NT2/D1 (cell line): ENCODE measurements around the gene TSEN2.
"Not testable (repeated sequence)": the region's sequence is repeated elsewhere in the genome, so short reads cannot be mapped to it uniquely, and the experiment has no call there.

Experiments
- DNase-seq: peaks from one replicate; pipeline ENCODE4 v3.0.0-alpha.2; 2011; ENCODE audit warnings: low read depth, low spot score
- H3K27me3 ChIP-seq: 2 replicates; pipeline ENCODE4 v1.6.0; 2011; ENCODE audit warnings: mild to moderate bottlenecking; ENCODE audit not compliant: insufficient read length, insufficient read depth
- H3K36me3 ChIP-seq: 2 replicates; pipeline ENCODE4 v1.6.1; 2011; ENCODE audit warnings: mild to moderate bottlenecking, low read length, mixed read lengths; ENCODE audit not compliant: insufficient read depth, insufficient read length
- H3K4me1 ChIP-seq: 2 replicates; pipeline ENCODE4 v1.5.1; 2011; ENCODE audit not compliant: insufficient read depth, insufficient read length
- H3K4me3 ChIP-seq: 2 replicates; pipeline ENCODE4 v1.5.1; 2011; ENCODE audit warnings: low read depth; ENCODE audit not compliant: insufficient read length
- H3K9ac ChIP-seq: 2 replicates; pipeline ENCODE4 v1.6.0; 2011; ENCODE audit warnings: low read depth; ENCODE audit not compliant: insufficient read length
- H3K9me3 ChIP-seq: 2 replicates; pipeline ENCODE4 v1.5.1; 2011; ENCODE audit warnings: mild to moderate bottlenecking, low read length; ENCODE audit not compliant: insufficient read depth
- SUZ12 ChIP-seq: IDR thresholded peaks from 2 replicates; pipeline ENCODE4 v1.6.1; 2011; ENCODE audit not compliant: insufficient read length, insufficient read depth; ENCODE audit errors: extremely low read depth
- YY1 ChIP-seq: IDR thresholded peaks from 2 replicates; pipeline ENCODE4 v1.6.1; 2011; ENCODE audit not compliant: insufficient read length, insufficient read depth
- ZNF274 ChIP-seq: IDR thresholded peaks from 2 replicates; pipeline ENCODE4 v1.6.1; 2011; ENCODE audit warnings: mild to moderate bottlenecking, low read depth, low read length

Gene TSEN2

DNA sequence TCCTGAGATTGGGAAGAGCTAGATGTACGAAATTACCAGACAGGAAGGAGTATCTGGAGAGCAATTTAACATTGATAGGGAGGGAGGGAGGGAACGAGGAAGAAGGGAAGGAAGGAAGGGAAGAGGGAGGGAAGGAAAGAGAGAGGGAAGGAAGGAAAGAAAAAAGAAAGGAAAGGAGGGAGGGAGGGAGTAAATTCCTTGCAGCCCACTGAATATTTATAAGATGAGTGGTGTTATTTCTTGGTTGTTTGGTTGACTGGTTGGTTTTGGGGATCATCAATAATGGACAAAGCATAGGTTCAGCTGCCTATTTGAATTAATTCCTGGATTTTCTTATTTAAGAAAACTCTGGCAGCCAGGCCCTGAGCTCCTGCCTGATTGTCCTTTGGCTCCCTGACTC lies 15.5 kb upstream of the TSEN2 start:
- H3K9ac ChIP-seq = no peak overlapping the region

DNA sequence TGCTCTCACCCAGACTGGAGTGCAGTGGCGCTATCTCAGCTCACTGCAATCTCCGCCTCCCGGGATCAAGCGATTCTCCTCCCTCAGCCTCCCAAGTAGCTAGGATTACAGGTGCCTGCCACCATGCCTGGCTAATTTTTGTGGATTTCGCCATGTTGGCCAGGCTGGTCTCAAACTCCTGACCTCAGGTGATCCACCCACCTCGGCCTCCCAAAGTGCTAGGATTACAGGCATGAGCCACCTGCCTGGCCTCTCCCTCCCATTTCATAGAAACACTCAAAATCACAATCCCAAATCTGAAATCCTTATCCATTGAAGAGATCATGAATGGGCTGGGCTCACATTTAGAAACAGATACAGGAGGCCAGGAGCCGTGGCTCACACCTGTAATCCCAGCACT lies 15.1 kb upstream of the TSEN2 start:
- DNase-seq, H3K9ac ChIP-seq: not testable (repeated sequence)

More for the DNA sequence above, 15.5 kb upstream of the TSEN2 start:
- no peaks in the 10 kb centered on the region for H3K9me3 ChIP-seq
- no peak for TF ChIP-seq SUZ12
- TF ChIP-seq YY1 = no peak
- no peak for TF ChIP-seq ZNF274
- DNase-seq = no peak
- no peaks in the 10 kb centered on the region for H3K36me3 ChIP-seq
- H3K4me1 ChIP-seq = peaks cover 6% of the 10 kb centered on the region
- H3K4me3 ChIP-seq = no peak overlapping the region
- peaks cover 2% of the 10 kb centered on the region for H3K27me3 ChIP-seq

DNA sequence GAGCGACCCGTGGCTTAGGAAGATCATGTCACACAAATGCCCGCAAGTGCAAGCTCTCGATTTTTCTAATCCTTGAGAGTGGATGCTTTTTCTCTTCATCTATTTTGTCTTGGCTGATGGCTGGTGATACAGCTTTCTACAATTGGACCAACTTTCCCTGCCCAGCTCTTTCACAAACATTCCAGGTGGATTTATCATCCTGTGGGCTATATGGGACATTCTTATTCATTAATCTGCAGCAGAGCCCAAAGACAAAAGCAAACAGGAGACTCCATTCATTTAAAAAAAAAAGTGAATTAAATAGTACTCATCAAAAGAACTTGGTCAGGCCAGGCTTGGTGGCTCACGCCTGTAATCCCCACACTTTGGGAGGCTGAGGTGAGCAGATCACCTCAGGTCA lies 14.2 kb upstream of the TSEN2 start:
- TF ChIP-seq ZNF274 (no peak), YY1 (no peak), SUZ12 (no peak)
- Histone ChIP-seq H3K9me3 (no peaks in the 10 kb centered on the region), H3K27me3 (peaks cover 2% of the 10 kb centered on the region), H3K4me1 (peaks cover 9% of the 10 kb centered on the region), H3K9ac (no peak overlapping the region), H3K4me3 (no peak overlapping the region), H3K36me3 (no peaks in the 10 kb centered on the region)
- DNase-seq = no peak

More for the DNA sequence above, 15.1 kb upstream of the TSEN2 start:
- H3K36me3 ChIP-seq, H3K4me1 ChIP-seq, H3K9me3 ChIP-seq, H3K27me3 ChIP-seq, H3K4me3 ChIP-seq: not testable (repeated sequence)

DNA sequence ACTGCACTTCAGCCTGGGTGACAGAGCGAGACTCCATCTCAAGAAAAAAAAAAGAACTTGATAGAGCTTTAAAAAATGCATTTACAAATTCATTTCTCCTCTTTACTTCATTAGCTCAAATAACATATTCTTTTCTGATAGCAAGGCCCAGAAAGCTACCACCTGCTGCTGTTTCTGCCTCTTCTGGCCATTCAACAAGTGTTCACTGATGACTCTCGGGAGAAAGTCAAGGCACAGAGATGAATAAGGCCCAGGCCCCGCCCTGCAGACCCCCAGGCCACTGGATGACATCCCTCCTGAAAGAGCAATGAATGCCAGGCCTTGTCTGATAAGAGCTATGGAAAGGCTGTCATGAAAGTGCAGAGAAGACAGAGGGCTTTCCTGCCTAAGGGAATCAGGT lies 13.6 kb upstream of the TSEN2 start:
- peaks cover 2% of the 10 kb centered on the region for H3K27me3 ChIP-seq
- no peak overlapping the region for H3K9ac ChIP-seq
- TF ChIP-seq SUZ12 = no peak
- TF ChIP-seq ZNF274 = no peak
- TF ChIP-seq YY1 = no peak
- H3K9me3 ChIP-seq = no peaks in the 10 kb centered on the region
- peaks cover 9% of the 10 kb centered on the region for H3K4me1 ChIP-seq
- H3K4me3 ChIP-seq = no peak overlapping the region
- no peaks in the 10 kb centered on the region for H3K36me3 ChIP-seq
- DNase-seq = no peak

DNA sequence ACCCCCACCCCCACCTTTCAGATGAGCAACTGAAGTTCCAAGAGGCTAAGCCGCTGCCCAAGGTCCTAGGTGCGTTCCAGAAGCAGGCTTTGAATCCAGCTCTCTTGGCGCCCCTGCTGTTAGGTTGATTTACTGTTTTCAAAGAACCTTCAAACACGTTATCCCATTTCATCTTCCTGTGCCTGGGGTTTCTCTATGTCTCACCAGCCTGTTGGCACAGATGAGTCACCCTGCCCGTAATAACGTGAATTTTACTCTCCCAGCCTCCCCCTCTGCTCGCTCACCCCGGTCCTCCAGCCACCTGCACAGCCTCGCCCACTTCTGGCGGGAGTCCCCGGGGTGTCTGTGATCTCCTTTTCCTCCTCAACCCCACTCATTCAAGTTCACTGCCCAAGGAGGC lies 13.0 kb upstream of the TSEN2 start:
- Histone ChIP-seq H3K9ac (no peak overlapping the region), H3K9me3 (no peaks in the 10 kb centered on the region), H3K36me3 (no peaks in the 10 kb centered on the region), H3K4me3 (no peak overlapping the region), H3K27me3 (peaks cover 2% of the 10 kb centered on the region), H3K4me1 (peaks cover 9% of the 10 kb centered on the region)
- no peak for DNase-seq
- TF ChIP-seq YY1 = no peak
- TF ChIP-seq SUZ12 = no peak
- TF ChIP-seq ZNF274 = no peak

DNA sequence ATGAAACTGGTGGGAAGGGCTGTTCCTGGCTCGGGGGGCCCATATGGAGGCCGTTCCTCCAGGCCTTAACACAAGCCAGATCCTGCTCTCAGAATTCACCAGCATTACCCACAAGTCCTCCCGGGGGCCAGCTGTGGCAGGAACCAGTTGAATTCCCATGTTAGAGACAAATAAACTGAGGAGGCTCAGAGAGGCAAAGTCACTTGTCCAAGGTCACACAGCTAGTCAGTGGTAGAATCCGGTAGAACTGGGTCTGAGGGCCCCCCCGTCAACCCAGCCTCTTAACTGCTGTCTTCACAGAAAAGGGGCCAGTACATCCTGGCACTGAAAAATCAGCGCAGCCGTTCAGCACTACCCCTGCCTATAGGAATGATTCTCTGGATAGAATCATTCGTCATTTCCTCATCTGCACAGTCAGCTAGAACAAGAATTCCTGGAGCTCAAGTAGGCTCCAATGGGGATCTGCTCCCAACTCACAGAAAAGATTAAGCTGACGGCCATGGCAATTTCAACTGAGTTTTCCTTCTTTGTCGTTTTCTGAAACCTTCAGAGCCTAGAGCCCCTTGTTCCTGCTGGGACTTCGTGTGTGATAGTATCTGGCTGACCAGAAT lies 12.2 kb upstream of the TSEN2 start:
- no peak overlapping the region for H3K4me3 ChIP-seq
- H3K4me1 ChIP-seq = peaks cover 9% of the 10 kb centered on the region
- no peak for DNase-seq
- no peaks in the 10 kb centered on the region for H3K36me3 ChIP-seq
- H3K27me3 ChIP-seq = peaks cover 2% of the 10 kb centered on the region
- TF ChIP-seq SUZ12 = no peak
- TF ChIP-seq YY1 = no peak
- no peak for TF ChIP-seq ZNF274
- H3K9me3 ChIP-seq = no peaks in the 10 kb centered on the region
- no peak overlapping the region for H3K9ac ChIP-seq

DNA sequence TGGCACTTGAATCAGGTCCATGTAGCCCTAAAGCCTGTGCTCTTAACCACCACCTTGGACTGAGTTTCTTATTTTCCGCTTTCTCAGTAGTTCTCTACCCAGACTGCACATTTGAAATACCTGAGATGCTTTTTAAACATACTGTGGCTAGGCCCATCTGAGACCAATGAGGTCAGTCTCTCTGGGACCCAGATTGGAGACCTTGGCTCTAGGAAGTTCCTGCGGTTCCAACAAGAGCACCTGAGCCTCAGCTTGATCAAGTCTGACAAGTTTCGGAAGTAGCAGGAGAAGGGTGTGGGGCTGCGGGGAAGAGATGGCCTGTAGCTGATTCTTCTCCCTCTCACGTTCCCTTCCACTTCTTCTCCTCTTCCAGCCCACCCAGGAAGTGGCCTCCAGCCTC lies 11.5 kb upstream of the TSEN2 start:
- H3K27me3 ChIP-seq = peaks cover 2% of the 10 kb centered on the region
- H3K9ac ChIP-seq = no peak overlapping the region
- no peak for TF ChIP-seq SUZ12
- H3K4me1 ChIP-seq = peaks cover 9% of the 10 kb centered on the region
- no peak for DNase-seq
- H3K36me3 ChIP-seq = no peaks in the 10 kb centered on the region
- no peak overlapping the region for H3K4me3 ChIP-seq
- no peaks in the 10 kb centered on the region for H3K9me3 ChIP-seq

DNA sequence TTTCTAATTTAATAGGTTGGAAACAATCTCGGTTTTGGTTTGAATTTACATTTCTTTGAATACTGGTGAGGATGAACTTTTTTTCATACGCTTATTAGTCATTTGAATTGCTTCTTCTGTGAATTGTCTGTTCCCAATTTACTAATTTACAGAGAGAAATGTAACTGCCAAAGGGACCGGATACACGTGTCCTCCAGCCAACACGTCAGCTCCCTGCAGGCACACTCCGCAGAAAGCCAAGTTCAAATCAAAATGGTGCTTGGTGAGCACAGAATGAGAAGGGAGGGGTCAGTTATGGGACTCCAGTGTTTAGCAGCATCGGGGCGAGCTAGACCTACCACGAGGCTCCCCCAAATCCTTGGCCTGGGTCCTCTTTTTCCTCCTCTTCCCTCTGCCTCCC lies 10.8 kb upstream of the TSEN2 start:
- Histone ChIP-seq H3K4me3 (no peak overlapping the region), H3K36me3 (no peaks in the 10 kb centered on the region), H3K9ac (no peak overlapping the region), H3K27me3 (peaks cover 2% of the 10 kb centered on the region), H3K4me1 (peaks cover 9% of the 10 kb centered on the region), H3K9me3 (no peaks in the 10 kb centered on the region)
- no peak for DNase-seq
- TF ChIP-seq ZNF274 (no peak), SUZ12 (no peak), YY1 (no peak)
